K562 (cell line): ENCODE results near the gene COQ3. TPM values are rescaled to one million over a fixed set of nuclear protein-coding genes. Genes with fewer than 3 reads are reported as not detected.
A peak's percentile ranks its signal among the peaks of the same experiment; 100 is the strongest.

Experiments used
- ATAC-seq: fragments of 200-7000 bp; cut with Tn5 transposase; 3 replicates; pipeline ENCODE4 v1.9.1; 2020; ENCODE audit warnings: moderate library complexity
- BruUV-seq: library from RNA; stranded (reverse); fragments of 400-500 nt; replicated peaks from 2 replicates; lab custom pipeline; 2021; lab: Mats Ljungman, UMichigan
- CTCF ChIA-PET: fragments of 300-600 bp; formaldehyde crosslinking; extraction: SDS; loops from one replicate; lab custom pipeline; 2021; ENCODE audit warnings: low intra/inter-chr PET ratio; lab: Yijun Ruan, JAX
- POLR2A ChIA-PET: fragments of 300-600, 350-650 bp; sonication (Branson Sonifier 250); formaldehyde crosslinking; extraction: SDS; loops from one replicate; lab custom pipeline; 2021; ENCODE audit warnings: antibody characterized with exemption, inconsistent platforms; lab: Yijun Ruan, JAX
- DNase-seq, 4 experiments: peaks; one replicate each; pipeline versions ENCODE4 v3.0.0 to v3.0.0-alpha.2; 2011 to 2018; ENCODE audit warnings: low spot score in 3 of 4, mixed read lengths in 3 of 4; ENCODE audit errors: extremely low read depth in 1 of 4
- FAIRE-seq: peaks from 2 replicates; lab custom pipeline; 2011; peaks lifted over from hg19 to GRCh38; lab: Jason Lieb, UNC
- H2AFZ ChIP-seq: 2 replicates; pipeline ENCODE4 v1.6.0; 2011; ENCODE audit warnings: low read depth, low read length, control low read depth, inconsistent platforms
- H3K27ac ChIP-seq: fragments of 200-600 bp; 3 replicates; pipeline ENCODE4 v1.8.0; 2011; ENCODE audit warnings: low read depth, mild to moderate bottlenecking, control low read depth, inconsistent platforms, low read length, moderate library complexity, mixed read lengths; ENCODE audit errors: extremely low read depth
- H3K27me3 ChIP-seq, 2 experiments: fragments of 300-600 bp in 1 of 2; 2 replicates in 1 of 2; 3 replicates in 1 of 2; pipeline versions ENCODE4 v1.6.0 to v1.8.0; 2011; ENCODE audit warnings: inconsistent platforms in 2 of 2, low read length in 2 of 2, mild to moderate bottlenecking in 1 of 2, mixed read lengths in 1 of 2, moderate library complexity in 1 of 2; ENCODE audit not compliant: control insufficient read depth in 2 of 2, insufficient read depth in 2 of 2
- H3K36me3 ChIP-seq: fragments of 300-600 bp; 3 replicates; pipeline ENCODE4 v1.8.0; 2011; ENCODE audit warnings: mild to moderate bottlenecking, low read length, inconsistent platforms; ENCODE audit not compliant: control insufficient read depth, insufficient read depth
- H3K4me1 ChIP-seq, 2 experiments: fragments of 200-600 bp in 1 of 2; replicated peaks in 1 of 2; 2 replicates in 1 of 2; 3 replicates in 1 of 2; pipeline versions ENCODE4 v1.5.1 to v1.8.0; 2011; ENCODE audit warnings: inconsistent platforms in 2 of 2, low read length in 2 of 2, mild to moderate bottlenecking in 1 of 2, mixed read lengths in 1 of 2, moderate library complexity in 1 of 2; ENCODE audit not compliant: control insufficient read depth in 2 of 2, insufficient read depth in 2 of 2
- H3K4me2 ChIP-seq: 2 replicates; pipeline ENCODE4 v1.6.1; 2011; ENCODE audit warnings: low read length, control low read depth, inconsistent platforms, mixed read lengths; ENCODE audit not compliant: insufficient read depth
- H3K4me3 ChIP-seq: fragments of 200-600 bp; sonication (generic), shearing (Covaris generic); 2 replicates; pipeline ENCODE4 v1.5.1; 2016; ENCODE audit warnings: control low read depth, inconsistent platforms
- H3K79me2 ChIP-seq: fragments of 200-600 bp; 3 replicates; pipeline ENCODE4 v1.8.0; 2011; ENCODE audit warnings: low read length, inconsistent platforms; ENCODE audit not compliant: control insufficient read depth, insufficient read depth
- H3K9ac ChIP-seq, 2 experiments: 2 replicates each; pipeline versions ENCODE4 v1.6.0 to v1.6.1; 2011; ENCODE audit warnings: low read depth in 2 of 2, low read length in 2 of 2, control low read depth in 1 of 2, inconsistent platforms in 1 of 2, mild to moderate bottlenecking in 1 of 2, mixed read lengths in 1 of 2; ENCODE audit not compliant: insufficient read depth in 1 of 2
- H3K9me1 ChIP-seq: one replicate; pipeline ENCODE4 v1.6.0; 2011; ENCODE audit warnings: inconsistent platforms, mild to moderate bottlenecking, low read length, moderate library complexity; ENCODE audit not compliant: control insufficient read depth, insufficient read depth
- H3K9me3 ChIP-seq: replicated peaks from 2 replicates; pipeline ENCODE4 v1.5.1; 2011; ENCODE audit warnings: low read depth, low read length, inconsistent platforms; ENCODE audit not compliant: control insufficient read depth, insufficient read depth
- H4K20me1 ChIP-seq: replicated peaks from 2 replicates; pipeline ENCODE4 v1.6.1; 2011; ENCODE audit warnings: low read length, inconsistent platforms, mixed read lengths; ENCODE audit not compliant: control insufficient read depth, insufficient read depth
- KLF1 ChIP-seq: fragments of 450-650 bp; IDR thresholded peaks from 2 replicates; pipeline ENCODE4 v1.6.1; 2016; ENCODE audit warnings: missing genetic modification characterization, missing compliant biosample characterization
- RBM25 ChIP-seq: fragments of 200-400 bp; formaldehyde crosslinking; IDR thresholded peaks from 2 replicates; pipeline ENCODE4 v1.6.1; 2018; ENCODE audit warnings: low read length, low read depth, moderate library complexity; ENCODE audit not compliant: severe bottlenecking
- RNF2 ChIP-seq: sonication (generic); IDR thresholded peaks from 2 replicates; pipeline ENCODE4 v1.6.1; 2016
- SRSF9 ChIP-seq: fragments of 200-400 bp; formaldehyde crosslinking; IDR thresholded peaks from 2 replicates; pipeline ENCODE4 v1.6.1; 2017; ENCODE audit warnings: low read depth, low read length, borderline replicate concordance
- TEAD2 ChIP-seq: fragments of 450-650 bp; IDR thresholded peaks from 2 replicates; pipeline ENCODE4 v1.6.1; 2016; ENCODE audit warnings: missing genetic modification characterization, control low read depth, missing compliant biosample characterization
- ZBTB12 ChIP-seq: fragments of 250-450 bp; sonication (Bioruptor Pico); IDR thresholded peaks from 2 replicates; pipeline ENCODE4 v1.4.0; 2020
- ZKSCAN3 ChIP-seq: fragments of 250-450 bp; sonication (Bioruptor Pico); IDR thresholded peaks from 2 replicates; pipeline ENCODE4 v1.4.0; 2020
- ZNF592 ChIP-seq: fragments of 450-650 bp; IDR thresholded peaks from 2 replicates; pipeline ENCODE4 v1.6.1; 2017; ENCODE audit warnings: antibody characterized with exemption, mild to moderate bottlenecking
- ZNF76 ChIP-seq: fragments of 250-450 bp; sonication (Bioruptor Pico); IDR thresholded peaks from 2 replicates; pipeline ENCODE4 v1.4.0; 2020; ENCODE audit warnings: mild to moderate bottlenecking, moderate library complexity, borderline replicate concordance
- WGBS: fragments of 100-300 bp; shearing (Covaris generic); methylation state at CpG from one replicate; pipeline ENCODE4 v1.1.6; 2016; ENCODE audit warnings: low coverage, mixed read lengths; ENCODE audit not compliant: insufficient coverage; ENCODE audit errors: missing lambda C conversion rate; 5-methylcytosine and 5-hydroxymethylcytosine counted together
- in situ Hi-C: fragments of 300-500 bp; cut with MboI; formaldehyde crosslinking; loops from 4 replicates; pipeline ENCODE4 v1.15.0; 2018; ENCODE audit warnings: inconsistent platforms, mixed read lengths
- intact Hi-C: fragments of 100-400 bp; cut with micrococcal nuclease; formaldehyde crosslinking; loops from 2 replicates; pipeline ENCODE4 v1.14.2; 2022
- polyA plus RNA-seq, 8 experiments: library from polyadenylated mRNA; depleted of rRNA in 4 of 8; stranded (reverse) in 5 of 8; unstranded in 3 of 8; fragments of >200 nt; fragmentation: Nextera tagmentation in 2 of 8; fragmentation: Illumina TruSeq in 1 of 8; extraction: Ambion mirVana in 2 of 8; extraction: Trizol in 1 of 8; gene quantifications; 2 replicates each; pipeline versions ENCODE4 v1.2.1 to v1.2.3, GENCODE V29; 2011 to 2014; ENCODE audit warnings: inconsistent platforms in 1 of 8, missing spikeins in 1 of 8
- total RNA-seq, 7 experiments: library from RNA; depleted of rRNA in 6 of 7; stranded (reverse); fragments of >200 nt in 6 of 7; fragmentation: Illumina TruSeq in 2 of 7; extraction: Trizol in 2 of 7; gene quantifications; 2 replicates each; pipeline versions ENCODE4 v1.2.1 to v1.2.3, GENCODE V29; 2011 to 2021; ENCODE audit warnings: low replicate concordance in 1 of 7

The COQ3 gene
- total and polyA plus RNA-seq, 9 of the 15 experiments (the other 6 are each of a cell fraction or from before 2014, with no cell fraction given) = 16.9 to 137 (median 33.9) TPM

GRCh38 chr6:99393366-99393697 is 663 bp downstream of the COQ3 start:
- H3K79me2 ChIP-seq = peaks cover 12% of the 10 kb centered on the region; the same call in 2 of the 3 replicates
- no TSS peak for BruUV-seq
- peak; percentile 79 for FAIRE-seq
- peak in 1 of 4 experiments; percentile 10 for DNase-seq
- peaks cover 13% of the 10 kb centered on the region; the same call in 2 of the 3 replicates for H3K36me3 ChIP-seq
- POLR2A ChIA-PET = interaction anchor here (0.6 to 2.1 kb wide), 13 partner anchors 8 to 48 kb away, joined by 3 to 13 read pairs (median 4); partner anchors contain the start of gene PNISR
- peak overlapping the region; percentile 75 for H3K4me3 ChIP-seq
- ATAC-seq = peak; percentile 10
- H3K4me2 ChIP-seq = peak overlapping the region; percentile 77
- H2AFZ ChIP-seq = peak overlapping the region; percentile 98
- H3K4me1 ChIP-seq = peaks cover 3 to 4% of the 10 kb centered on the region in 2 experiments; a peak in 3 of 5 replicates
- H3K9me3 ChIP-seq = no peaks in the 10 kb centered on the region
- TF ChIP-seq KLF1 (no peak), ZNF76 (no peak), ZKSCAN3 (CRISPR knock-in tag) (no peak), SRSF9 (no peak), ZNF592 (0 out of 2 replicates have a peak, but pooled peaks have one; percentile 23), ZBTB12 (CRISPR knock-in tag) (no peak), RBM25 (no peak), TEAD2 (no peak), RNF2 (no peak)
- H3K27me3 ChIP-seq = no peaks in the 10 kb centered on the region
- no peaks in the 10 kb centered on the region for H3K9me1 ChIP-seq
- peak overlapping the region; percentile 92 to 95 for H3K9ac ChIP-seq
- no peaks in the 10 kb centered on the region for H4K20me1 ChIP-seq
- peak overlapping the region; percentile 94 for H3K27ac ChIP-seq
- CTCF ChIA-PET = no interaction called here
- 0% methylated on average over 2 of the region's 2 CpGs for WGBS
- intact Hi-C loops (loop anchor here (5.0 kb wide), 1 partner anchor 61 kb away; no protein-coding TSS in a partner anchor), in situ Hi-C loops (no loop called here)
